ENCODE measurements around the gene STX4.

Gene STX4

DNA sequence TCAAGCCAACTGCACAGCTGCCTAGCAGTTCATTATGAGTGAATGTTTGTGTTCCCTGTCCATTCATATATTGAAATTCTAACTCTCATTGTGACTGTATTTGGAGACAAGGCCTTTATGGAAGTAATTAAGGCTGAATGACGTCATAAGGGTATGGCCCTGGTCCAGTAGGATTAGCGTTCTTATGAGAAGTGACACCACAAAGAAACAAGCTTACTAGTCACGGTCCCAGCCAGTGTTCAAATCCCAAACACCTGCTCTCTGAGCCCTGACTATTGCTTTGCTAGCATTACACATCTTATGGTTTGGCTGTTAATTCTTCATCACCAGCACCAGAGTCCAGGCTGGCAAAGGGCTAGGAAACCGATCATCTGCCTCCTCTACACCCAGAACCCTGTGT, 38.5 kb downstream of the STX4 start:
- no peak for DNase-seq

GRCh38 chr16:31072540-31073141, 39.3 kb downstream of the STX4 start:
- DNase-seq = peak; percentile 62

DNA sequence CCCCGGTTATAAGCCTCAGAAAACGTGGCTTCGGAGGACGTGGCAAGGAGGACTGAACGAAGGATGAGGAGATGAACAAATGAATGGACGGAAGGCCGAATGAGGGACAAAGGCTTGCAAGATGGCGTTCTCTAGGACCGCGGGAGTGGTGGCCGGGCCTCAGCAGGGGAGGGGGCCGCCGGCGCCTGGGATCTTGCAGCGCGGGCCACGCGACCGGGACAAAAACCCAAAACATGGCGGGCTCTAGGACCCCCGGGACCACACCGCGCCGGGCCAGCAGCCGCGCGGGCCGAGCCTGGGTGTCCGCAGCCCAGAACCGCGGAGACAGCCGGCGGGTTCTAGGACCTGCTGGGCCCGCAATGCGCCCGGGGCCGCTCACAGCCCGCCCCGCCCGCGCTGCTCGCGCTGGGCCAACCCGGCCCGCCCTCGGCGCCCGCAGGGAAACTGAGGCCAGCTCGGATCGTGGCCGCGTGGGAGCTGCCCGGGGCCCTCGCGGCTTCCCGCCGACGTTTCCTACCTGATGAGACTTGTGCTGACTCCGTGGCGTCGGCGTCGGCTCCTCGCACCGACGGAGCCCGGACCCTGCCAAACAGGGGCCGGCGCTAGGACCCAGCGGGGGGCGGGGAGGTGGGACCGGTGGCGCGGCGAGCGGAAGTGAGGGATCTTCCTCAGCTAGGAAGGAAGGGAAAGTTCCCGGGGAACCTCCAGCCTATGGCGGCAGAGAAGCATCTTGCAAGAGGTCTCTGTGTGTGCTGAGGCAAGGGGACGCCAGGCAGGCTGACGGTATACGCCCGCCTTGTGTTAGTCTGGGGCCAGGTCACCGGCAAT, 40.0 kb downstream of the STX4 start:
- peak; percentile 96 for DNase-seq

DNA sequence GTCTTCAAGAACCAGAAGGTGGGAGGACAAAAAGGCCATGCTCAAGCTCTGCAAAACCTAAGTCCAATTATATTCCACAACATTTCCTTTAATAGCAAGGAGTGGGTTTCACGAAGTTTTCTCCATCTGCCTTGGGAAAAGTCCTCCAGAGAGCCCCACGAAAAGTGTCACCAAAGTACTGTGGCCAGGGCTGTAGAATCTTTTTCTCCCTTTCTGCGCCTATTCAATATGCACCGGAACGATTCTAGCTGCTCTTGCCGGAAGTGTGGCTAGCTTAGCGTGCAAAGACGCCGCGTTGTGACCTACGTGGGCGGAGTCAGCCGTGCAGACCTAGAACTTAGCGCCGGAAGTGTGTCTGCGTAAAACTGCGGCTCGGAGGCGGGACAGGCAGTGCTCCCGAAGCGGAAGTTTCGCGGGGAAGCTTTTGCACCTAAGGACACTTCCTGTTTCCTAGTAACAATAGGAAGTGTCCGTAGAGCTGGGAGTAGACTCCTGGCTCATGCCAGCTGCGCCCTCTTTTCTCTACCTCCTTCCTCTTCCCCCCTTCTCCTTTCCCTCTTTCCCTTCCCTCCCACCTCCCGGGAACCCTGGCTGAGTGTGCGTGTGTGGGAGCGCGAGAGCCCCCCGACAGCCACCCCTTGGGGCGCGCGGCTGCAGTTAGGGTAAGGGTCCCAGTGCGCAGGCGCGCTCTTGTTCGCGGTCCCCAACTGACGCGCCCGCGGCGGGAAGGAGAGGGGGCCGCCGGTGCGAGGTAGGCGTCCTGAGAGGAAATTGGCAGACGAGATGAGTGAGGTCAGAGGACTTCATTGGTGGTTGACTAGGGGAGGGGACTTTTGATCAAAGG, 40.8 kb downstream of the STX4 start, which contains the start of the genes ZNF646 and ZNF668:
TSS of gene ZNF646 (plus strand) at position 453 of the 844 bp plus-strand sequence. CDS start 1,903 bp downstream, outside the sequence.
TSS of gene ZNF668 (minus strand) at position 271 of the 844 bp plus-strand sequence. CDS start 9,781 bp downstream, outside the sequence.
- DNase-seq = peak; percentile 100

- DNase-seq = no peak
Measured at GRCh38 chr16:31074814-31075183, 41.4 kb downstream of the STX4 start.

- DNase-seq = no peak
Measured at GRCh38 chr16:31076319-31076718, 43.0 kb downstream of the STX4 start.

DNA sequence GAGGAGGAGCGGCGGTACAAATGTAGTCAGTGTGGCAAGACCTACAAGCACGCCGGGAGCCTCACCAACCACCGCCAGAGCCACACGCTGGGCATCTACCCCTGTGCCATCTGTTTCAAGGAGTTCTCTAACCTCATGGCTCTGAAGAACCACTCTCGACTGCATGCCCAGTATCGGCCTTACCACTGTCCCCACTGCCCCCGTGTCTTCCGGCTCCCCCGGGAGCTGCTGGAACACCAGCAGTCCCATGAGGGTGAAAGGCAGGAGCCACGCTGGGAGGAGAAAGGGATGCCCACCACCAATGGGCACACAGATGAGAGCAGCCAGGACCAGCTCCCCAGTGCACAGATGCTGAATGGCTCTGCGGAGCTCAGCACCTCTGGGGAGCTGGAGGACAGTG, 43.7 kb downstream of the STX4 start:
- no peak for DNase-seq

- peak; percentile 92 for DNase-seq
Measured at GRCh38 chr16:31077592-31078396, 44.4 kb downstream of the STX4 start.

- DNase-seq = no peak
Measured at GRCh38 chr16:31078597-31079341, 45.4 kb downstream of the STX4 start.

DNA sequence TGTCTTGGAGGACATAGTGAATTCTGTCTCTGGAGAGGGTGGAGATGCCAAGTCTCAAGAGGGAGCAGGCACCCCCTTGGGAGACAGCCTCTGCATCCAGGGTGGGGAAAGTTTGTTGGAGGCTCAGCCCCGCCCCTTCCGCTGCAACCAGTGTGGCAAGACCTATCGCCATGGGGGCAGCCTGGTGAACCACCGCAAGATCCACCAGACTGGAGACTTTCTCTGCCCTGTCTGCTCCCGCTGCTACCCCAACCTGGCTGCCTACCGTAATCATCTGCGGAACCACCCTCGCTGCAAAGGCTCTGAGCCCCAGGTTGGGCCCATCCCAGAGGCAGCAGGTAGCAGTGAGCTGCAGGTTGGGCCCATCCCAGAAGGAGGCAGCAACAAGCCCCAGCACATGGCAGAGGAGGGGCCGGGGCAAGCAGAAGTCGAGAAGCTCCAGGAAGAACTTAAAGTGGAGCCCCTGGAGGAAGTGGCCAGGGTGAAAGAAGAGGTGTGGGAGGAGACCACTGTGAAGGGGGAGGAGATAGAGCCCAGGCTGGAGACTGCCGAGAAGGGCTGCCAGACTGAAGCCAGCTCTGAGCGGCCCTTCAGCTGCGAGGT, 46.1 kb downstream of the STX4 start:
- peak; percentile 32 for DNase-seq

DNA sequence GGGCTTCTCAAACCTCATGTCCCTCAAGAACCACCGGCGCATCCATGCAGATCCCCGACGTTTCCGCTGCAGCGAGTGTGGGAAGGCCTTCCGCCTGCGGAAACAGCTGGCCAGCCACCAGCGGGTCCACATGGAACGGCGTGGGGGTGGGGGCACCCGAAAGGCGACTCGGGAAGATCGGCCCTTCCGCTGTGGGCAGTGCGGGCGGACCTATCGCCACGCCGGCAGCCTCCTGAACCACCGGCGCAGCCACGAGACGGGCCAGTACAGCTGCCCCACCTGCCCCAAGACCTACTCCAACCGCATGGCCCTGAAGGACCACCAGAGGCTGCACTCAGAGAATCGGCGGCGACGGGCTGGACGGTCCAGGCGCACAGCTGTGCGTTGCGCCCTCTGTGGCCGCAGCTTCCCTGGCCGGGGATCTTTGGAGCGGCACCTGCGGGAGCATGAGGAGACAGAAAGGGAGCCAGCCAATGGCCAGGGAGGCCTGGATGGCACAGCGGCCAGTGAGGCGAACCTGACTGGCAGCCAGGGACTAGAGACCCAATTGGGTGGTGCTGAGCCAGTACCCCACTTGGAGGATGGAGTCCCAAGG, 46.8 kb downstream of the STX4 start:
- no peak for DNase-seq

DNA sequence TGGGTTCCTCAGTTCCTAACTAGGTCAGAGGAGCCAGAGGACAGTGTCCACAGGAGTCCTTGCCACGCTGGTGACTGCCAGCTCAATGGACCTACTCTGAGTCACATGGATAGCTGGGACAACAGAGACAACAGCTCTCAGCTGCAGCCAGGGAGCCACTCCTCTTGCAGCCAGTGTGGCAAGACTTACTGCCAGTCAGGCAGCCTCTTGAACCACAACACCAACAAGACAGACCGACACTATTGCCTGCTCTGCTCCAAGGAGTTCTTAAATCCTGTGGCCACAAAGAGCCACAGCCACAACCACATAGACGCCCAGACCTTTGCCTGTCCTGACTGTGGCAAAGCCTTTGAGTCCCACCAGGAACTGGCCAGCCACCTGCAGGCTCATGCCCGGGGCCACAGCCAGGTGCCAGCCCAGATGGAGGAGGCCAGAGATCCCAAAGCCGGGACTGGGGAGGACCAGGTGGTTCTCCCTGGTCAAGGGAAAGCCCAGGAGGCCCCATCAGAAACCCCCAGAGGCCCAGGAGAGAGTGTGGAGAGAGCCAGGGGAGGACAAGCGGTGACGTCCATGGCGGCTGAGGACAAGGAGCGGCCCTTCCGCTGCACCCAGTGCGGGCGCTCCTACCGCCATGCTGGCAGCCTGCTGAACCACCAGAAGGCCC, 47.5 kb downstream of the STX4 start:
- no peak for DNase-seq

DNA sequence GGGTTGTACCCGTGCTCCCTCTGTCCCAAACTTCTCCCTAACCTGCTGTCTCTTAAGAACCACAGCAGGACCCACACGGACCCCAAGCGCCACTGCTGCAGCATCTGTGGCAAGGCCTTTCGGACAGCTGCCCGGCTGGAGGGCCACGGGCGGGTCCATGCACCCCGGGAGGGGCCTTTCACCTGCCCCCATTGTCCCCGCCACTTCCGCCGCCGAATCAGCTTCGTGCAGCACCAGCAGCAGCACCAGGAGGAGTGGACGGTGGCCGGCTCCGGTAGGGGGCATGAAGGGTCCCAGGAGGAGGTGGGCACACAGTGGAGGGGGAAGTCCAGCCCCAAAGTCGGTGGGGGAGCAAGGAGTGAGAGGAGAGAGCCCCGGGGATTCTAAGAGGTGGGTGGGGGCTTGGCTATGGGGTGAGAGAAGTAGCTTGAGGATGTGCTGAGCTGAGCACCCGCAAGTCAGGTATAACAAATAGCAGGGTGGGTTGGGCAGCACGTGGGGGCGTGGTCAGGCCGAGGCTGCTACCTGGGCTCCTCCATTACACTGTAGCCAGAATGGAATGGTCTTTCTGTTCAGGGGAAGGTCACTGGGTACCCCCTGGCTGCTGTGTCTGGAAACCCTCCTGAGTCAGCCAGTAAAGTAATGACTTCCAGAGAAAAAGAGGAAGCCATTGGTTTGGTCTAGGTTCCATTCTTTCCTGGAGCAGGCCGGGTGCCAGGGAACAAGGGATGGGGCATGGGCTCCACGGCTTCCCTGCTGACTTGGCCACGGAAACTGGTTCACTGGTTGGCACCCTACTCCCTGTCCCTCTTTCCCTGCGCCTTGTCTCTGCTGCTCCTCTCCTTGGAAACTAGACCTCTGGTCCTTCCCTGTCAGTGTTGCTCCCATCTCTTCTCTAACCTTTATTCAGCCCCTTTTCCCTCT, 48.3 kb downstream of the STX4 start:
- no peak for DNase-seq

- DNase-seq = no peak
Measured at GRCh38 chr16:31082368-31083045, 49.1 kb downstream of the STX4 start.

DNA sequence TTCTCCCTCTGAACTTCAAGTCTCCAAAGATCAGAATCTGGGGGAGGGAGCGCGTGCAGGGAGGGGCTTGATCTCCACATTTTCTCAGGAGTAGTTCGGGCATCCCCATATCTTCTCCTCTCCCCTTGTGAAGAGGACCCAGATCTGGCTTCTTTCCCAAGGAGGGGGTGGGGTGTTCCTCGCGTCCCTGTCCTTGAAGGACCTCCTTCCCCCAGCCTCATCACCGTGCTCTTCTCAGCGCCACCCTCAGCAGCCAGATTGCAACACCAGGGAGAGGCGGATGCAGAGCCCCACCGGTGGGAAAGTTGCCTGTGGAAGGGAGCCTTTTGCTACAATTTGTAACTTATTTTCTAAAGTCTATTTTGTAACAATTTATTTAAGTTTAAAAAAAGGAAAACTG, 49.7 kb downstream of the STX4 start:
- no peak for DNase-seq

DNA sequence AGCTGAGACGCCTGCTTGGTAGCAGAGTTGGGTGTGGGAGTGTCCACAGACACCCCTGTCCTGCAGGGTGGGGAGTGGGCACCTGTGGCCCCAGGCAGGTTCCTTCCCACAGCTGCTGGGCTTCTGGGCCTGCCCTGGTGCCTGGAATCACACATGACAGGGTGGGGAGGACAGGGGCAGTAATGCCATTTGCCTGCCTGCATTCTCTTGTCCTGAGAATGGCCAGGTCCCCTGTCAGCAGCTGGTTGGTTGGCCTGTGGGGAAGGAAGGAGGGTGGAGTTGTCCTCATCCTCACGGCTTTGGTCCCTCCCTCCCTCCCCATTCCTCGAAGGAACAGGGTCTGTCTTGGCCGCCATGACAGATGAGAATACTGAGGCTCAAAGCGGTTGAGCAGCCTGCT, 50.2 kb downstream of the STX4 start:
- DNase-seq = no peak

GRCh38 chr16:31083981-31084380, 50.6 kb downstream of the STX4 start:
- DNase-seq = no peak

- no peak for DNase-seq
Measured at GRCh38 chr16:31084584-31085302, 51.4 kb downstream of the STX4 start.
